Measurements from ENCODE around the gene PABPN1.

GRCh38 chr14:23355871-23356435, 34.7 kb downstream of the PABPN1 start:
- TF ChIP-seq CTCF (IDR thresholded peaks at IDR 0.05) (no peak), POLR2AphosphoS5 (IDR thresholded peaks at IDR 0.05) (no peak), POLR2A (IDR thresholded peaks at IDR 0.05) (no peak)

Data from breast epithelium (tissue), 3 donors.